Hepatocyte (in vitro differentiated cells): Measurements from ENCODE around the gene AKIP1. TPM values are rescaled to one million over a fixed set of nuclear protein-coding genes. Genes with fewer than 3 reads are reported as not detected.

Experiments
- DNase-seq: peaks from one replicate; pipeline ENCODE4 v3.0.0-alpha.2; 2016; ENCODE audit warnings: low spot score
- H2AFZ ChIP-seq: fragments of 200-600 bp; sonication (generic); 2 replicates; pipeline ENCODE4 v1.6.0; 2016; ENCODE audit warnings: antibody characterized with exemption, mild to moderate bottlenecking
- H3K27ac ChIP-seq: fragments of 200-600 bp; sonication (generic); 2 replicates; pipeline ENCODE4 v1.5.1; 2016; ENCODE audit warnings: mild to moderate bottlenecking
- H3K27me3 ChIP-seq: fragments of 200-600 bp; sonication (generic); 2 replicates; pipeline ENCODE4 v1.6.1; 2016
- H3K36me3 ChIP-seq: fragments of 200-600 bp; sonication (generic); replicated peaks from 2 replicates; pipeline ENCODE4 v1.5.1; 2016; ENCODE audit warnings: low read depth; ENCODE audit not compliant: insufficient read depth
- H3K4me1 ChIP-seq: fragments of 200-600 bp; sonication (generic); 2 replicates; pipeline ENCODE4 v1.5.1; 2016; ENCODE audit warnings: mild to moderate bottlenecking, moderate library complexity; ENCODE audit not compliant: insufficient read depth
- H3K4me2 ChIP-seq: fragments of 200-600 bp; sonication (generic); 2 replicates; pipeline ENCODE4 v1.6.0; 2016
- H3K4me3 ChIP-seq: fragments of 200-600 bp; sonication (generic); 2 replicates; pipeline ENCODE4 v1.5.1; 2016; ENCODE audit warnings: mild to moderate bottlenecking
- H3K79me2 ChIP-seq: fragments of 200-600 bp; sonication (generic); 2 replicates; pipeline ENCODE4 v1.6.0; 2017; ENCODE audit warnings: mild to moderate bottlenecking
- H3K9me2 ChIP-seq: fragments of 200-600 bp; sonication (generic); replicated peaks from 2 replicates; pipeline ENCODE4 v1.6.0; 2017; ENCODE audit warnings: mild to moderate bottlenecking; ENCODE audit not compliant: insufficient read depth
- H3K9me3 ChIP-seq: fragments of 200-600 bp; sonication (generic); 2 replicates; pipeline ENCODE4 v1.5.1; 2016; ENCODE audit warnings: low read depth, mild to moderate bottlenecking
- H4K20me1 ChIP-seq: fragments of 200-600 bp; sonication (generic); 2 replicates; pipeline ENCODE4 v1.6.0; 2016; ENCODE audit warnings: mild to moderate bottlenecking; ENCODE audit not compliant: insufficient read depth, poor library complexity, severe bottlenecking
- EZH2 ChIP-seq: fragments of 200-600 bp; sonication (generic); IDR thresholded peaks from 2 replicates; pipeline ENCODE4 v1.6.1; 2016; ENCODE audit warnings: antibody characterized with exemption, mild to moderate bottlenecking, borderline replicate concordance
- EZH2phosphoT487 ChIP-seq: fragments of 200-600 bp; sonication (generic); IDR thresholded peaks from one replicate; pipeline ENCODE4 v1.6.1; 2018; ENCODE audit warnings: antibody characterized with exemption, mild to moderate bottlenecking, low read depth, moderate library complexity; ENCODE audit not compliant: unreplicated experiment, severe bottlenecking
- WGBS: methylation state at CpG from one replicate; pipeline ENCODE4 v1.1.6; 2016; ENCODE audit warnings: low lambda C conversion rate; ENCODE audit errors: missing lambda C conversion rate; 5-methylcytosine and 5-hydroxymethylcytosine counted together
- polyA plus RNA-seq: library from polyadenylated mRNA; unstranded; fragments of >200 nt; fragmentation: Nextera tagmentation; extraction: Ambion mirVana; gene quantifications from 2 replicates; pipeline ENCODE4 v1.2.1, GENCODE V29; 2016
- total RNA-seq: library from RNA; depleted of rRNA; stranded (reverse); fragments of >200 nt; gene quantifications from 2 replicates; pipeline ENCODE4 v1.2.3, GENCODE V29; 2014
- TF ChIP-seq, protein P1 (sequence below): fragments of 200-600 bp; sonication (generic); IDR thresholded peaks from 2 replicates; pipeline ENCODE4 v1.5.1; 2016; ENCODE audit warnings: antibody characterized with exemption, mild to moderate bottlenecking; ENCODE audit not compliant: poor library complexity

Gene AKIP1, protein sequence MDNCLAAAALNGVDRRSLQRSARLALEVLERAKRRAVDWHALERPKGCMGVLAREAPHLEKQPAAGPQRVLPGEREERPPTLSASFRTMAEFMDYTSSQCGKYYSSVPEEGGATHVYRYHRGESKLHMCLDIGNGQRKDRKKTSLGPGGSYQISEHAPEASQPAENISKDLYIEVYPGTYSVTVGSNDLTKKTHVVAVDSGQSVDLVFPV
- total RNA-seq (26.6 and 32.2 TPM in 2 replicates), polyA plus RNA-seq (31.3 and 41.1 TPM in 2 replicates)

DNA sequence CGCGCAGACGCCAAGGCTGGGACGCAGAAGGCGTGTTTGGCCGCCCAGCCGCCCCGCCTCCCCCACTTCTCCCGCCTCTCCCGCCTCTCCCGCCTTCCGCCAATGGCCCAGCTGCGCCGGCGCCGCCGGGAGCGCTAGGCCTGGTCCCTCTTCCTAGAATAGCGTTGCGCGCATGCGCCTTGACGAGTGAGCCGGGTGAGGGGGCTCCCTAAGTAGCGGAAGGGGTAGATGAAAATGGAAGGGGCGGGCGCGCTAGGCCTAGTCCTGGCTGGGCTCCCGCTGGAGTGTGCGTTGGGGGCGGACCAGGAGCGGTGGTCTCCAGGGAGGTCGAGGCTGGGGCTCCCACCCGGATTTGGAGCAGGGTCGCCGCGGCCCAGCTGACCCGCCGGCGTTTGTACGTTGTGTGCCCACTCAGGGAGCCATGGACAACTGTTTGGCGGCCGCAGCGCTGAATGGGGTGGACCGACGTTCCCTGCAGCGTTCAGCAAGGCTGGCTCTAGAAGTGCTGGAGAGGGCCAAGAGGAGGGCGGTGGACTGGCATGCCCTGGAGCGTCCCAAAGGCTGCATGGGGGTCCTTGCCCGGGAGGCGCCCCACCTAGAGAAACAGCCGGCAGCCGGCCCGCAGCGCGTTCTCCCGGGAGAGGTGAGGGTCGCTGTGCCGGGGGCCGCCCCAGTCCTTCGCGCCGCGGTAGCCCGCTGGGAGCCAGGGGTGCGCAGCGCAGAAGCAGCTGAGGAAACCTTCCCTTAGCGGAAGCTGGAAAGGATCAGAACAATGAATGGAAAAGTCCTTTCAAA is at the start of gene AKIP1:
Gene AKIP1 (plus strand): TSS at position 161 of the 795 bp plus-strand sequence. CDS start 261 bp downstream, at position 422.
- Histone ChIP-seq H3K4me1 (peaks cover 22% of the 10 kb centered on the region), H3K27ac (peak within 1 kb of the TSS; percentile 87), H3K27me3 (no peaks in the 10 kb centered on the region), H4K20me1 (no peaks in the 10 kb centered on the region), H3K4me2 (peak within 1 kb of the TSS; percentile 97), H3K4me3 (peak within 1 kb of the TSS; percentile 73), H3K79me2 (peaks cover 23% of the 10 kb centered on the region), H3K36me3 (no peaks in the 10 kb centered on the region), H2AFZ (peak within 1 kb of the TSS; percentile 88), H3K9me2 (no peaks in the 10 kb centered on the region), H3K9me3 (no peaks in the 10 kb centered on the region)
- peak; percentile 99 for DNase-seq
- TF ChIP-seq EZH2: no peak
- no peak for TF ChIP-seq EZH2phosphoT487
- TF ChIP-seq, protein P1, sequence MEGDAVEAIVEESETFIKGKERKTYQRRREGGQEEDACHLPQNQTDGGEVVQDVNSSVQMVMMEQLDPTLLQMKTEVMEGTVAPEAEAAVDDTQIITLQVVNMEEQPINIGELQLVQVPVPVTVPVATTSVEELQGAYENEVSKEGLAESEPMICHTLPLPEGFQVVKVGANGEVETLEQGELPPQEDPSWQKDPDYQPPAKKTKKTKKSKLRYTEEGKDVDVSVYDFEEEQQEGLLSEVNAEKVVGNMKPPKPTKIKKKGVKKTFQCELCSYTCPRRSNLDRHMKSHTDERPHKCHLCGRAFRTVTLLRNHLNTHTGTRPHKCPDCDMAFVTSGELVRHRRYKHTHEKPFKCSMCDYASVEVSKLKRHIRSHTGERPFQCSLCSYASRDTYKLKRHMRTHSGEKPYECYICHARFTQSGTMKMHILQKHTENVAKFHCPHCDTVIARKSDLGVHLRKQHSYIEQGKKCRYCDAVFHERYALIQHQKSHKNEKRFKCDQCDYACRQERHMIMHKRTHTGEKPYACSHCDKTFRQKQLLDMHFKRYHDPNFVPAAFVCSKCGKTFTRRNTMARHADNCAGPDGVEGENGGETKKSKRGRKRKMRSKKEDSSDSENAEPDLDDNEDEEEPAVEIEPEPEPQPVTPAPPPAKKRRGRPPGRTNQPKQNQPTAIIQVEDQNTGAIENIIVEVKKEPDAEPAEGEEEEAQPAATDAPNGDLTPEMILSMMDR: no peak
- under 1% methylated on average over 56 of the region's 68 CpGs for WGBS

DNA sequence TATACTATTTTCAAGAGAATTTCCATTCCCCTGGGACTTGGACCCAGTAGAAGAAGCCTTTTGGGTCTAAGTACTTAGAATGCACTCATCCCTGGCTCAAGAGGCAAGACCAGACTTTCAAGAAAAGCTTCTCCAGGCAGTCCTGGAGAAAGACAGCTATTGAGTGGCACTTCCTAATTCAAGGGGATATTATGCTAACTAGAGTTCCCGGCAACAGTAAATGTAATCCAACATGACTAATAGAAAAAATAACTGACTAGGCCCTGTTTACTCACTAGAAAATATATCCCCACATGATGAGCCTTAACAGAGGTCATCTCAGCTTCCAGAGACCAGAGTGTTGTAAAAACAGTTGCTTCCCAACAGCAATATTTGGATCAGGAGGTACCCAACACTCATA is 47.2 kb upstream of the AKIP1 start:
- Histone ChIP-seq H3K79me2 (peaks cover 86% of the 10 kb centered on the region), H3K27ac (peak overlapping the region; percentile 30), H3K27me3 (no peaks in the 10 kb centered on the region), H3K4me2 (no peak overlapping the region), H3K4me3 (no peak overlapping the region), H3K9me2 (no peaks in the 10 kb centered on the region), H3K36me3 (no peaks in the 10 kb centered on the region), H3K4me1 (peaks cover 20% of the 10 kb centered on the region), H3K9me3 (no peaks in the 10 kb centered on the region), H2AFZ (no peak overlapping the region), H4K20me1 (peaks cover 2% of the 10 kb centered on the region)
- TF ChIP-seq EZH2 (no peak), EZH2phosphoT487 (no peak)
- TF ChIP-seq, protein P1: no peak
- WGBS: 50% methylated on average over 1 of the region's 1 CpG
- no peak for DNase-seq

DNA sequence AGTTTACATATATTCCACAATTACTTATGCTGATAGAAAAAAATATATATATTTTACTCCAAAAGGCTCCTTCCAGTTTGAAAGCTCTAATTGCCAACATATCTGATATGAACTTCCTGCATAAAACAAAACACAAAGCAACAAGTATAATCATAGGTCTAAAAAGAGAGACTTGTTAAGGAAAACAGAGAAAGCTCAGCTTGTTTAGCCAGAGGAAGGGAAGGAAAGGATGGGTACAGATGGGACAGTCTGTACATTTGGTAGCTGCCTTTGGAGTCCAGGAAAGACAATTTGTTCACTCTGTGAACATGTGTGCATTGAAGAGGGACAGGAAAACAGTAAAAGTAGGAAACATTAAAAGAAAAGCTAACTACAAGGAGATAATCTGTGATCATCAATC is 45.7 kb upstream of the AKIP1 start:
- TF ChIP-seq EZH2: no peak
- no peak for TF ChIP-seq EZH2phosphoT487
- TF ChIP-seq, protein P1: no peak
- H2AFZ ChIP-seq: no peak overlapping the region
- H3K4me1 ChIP-seq: peaks cover 32% of the 10 kb centered on the region
- no peaks in the 10 kb centered on the region for H3K36me3 ChIP-seq
- peaks cover 88% of the 10 kb centered on the region for H3K79me2 ChIP-seq
- no peak overlapping the region for H3K4me2 ChIP-seq
- H4K20me1 ChIP-seq: peaks cover 2% of the 10 kb centered on the region
- H3K4me3 ChIP-seq: no peak overlapping the region
- no peaks in the 10 kb centered on the region for H3K9me2 ChIP-seq
- no peak for DNase-seq
- no peaks in the 10 kb centered on the region for H3K9me3 ChIP-seq
- no peaks in the 10 kb centered on the region for H3K27me3 ChIP-seq
- no peak overlapping the region for H3K27ac ChIP-seq
